Right lobe of liver (tissue), 4 donors: ENCODE results near the gene ZNF382.

ENCODE experiments used
- CTCF ChIP-seq, 4 donors: fragments of 200-600 bp in 3 of 4; fragments of 450-650 bp in 1 of 4; IDR thresholded peaks; one replicate each; pipeline versions ENCODE4 v1.5.1 to v1.8.0; 2016 to 2022; ENCODE audit warnings: antibody characterized with exemption in 4 of 4, mild to moderate bottlenecking in 2 of 4
- POLR2A ChIP-seq: fragments of 450-650 bp; IDR thresholded peaks from one replicate; pipeline ENCODE4 v1.6.1; 2017; ENCODE audit warnings: antibody characterized with exemption, mild to moderate bottlenecking
- donor health status: DM: no; HTN: no; CAD: no.
- donor health status: DM: no; HTN: no; CAD: no.
- donor health status: DM: no; HTN: yes; CAD: no.

GRCh38 chr19:36638862-36639510, 33.9 kb downstream of the ZNF382 start:
- no peak for TF ChIP-seq CTCF (IDR thresholded peaks at IDR 0.05)
- TF ChIP-seq POLR2A = no peak
